ENCODE measurements around the gene RTTN.

- TF ChIP-seq CTCF (IDR thresholded peaks at IDR 0.05) (no peak), POLR2A (IDR thresholded peaks at IDR 0.05) (no peak)
Measured at GRCh38 chr18:70154591-70155194, 50.8 kb downstream of the RTTN start.

All from testis (tissue), 2 donors.